Sigmoid colon (tissue), 7 donors: ENCODE results near the gene CPLX4. TPM values are rescaled to one million over a fixed set of nuclear protein-coding genes. Genes with fewer than 3 reads are reported as not detected.

Source experiments
- DNase-seq: peaks from one replicate; pipeline ENCODE4 v3.0.0-alpha.2; 2019
- H3K27ac ChIP-seq, 4 donors: fragments of 200-600 bp; sonication (generic); one replicate each; pipeline ENCODE4 v1.5.1; 2016 to 2019; ENCODE audit warnings: mild to moderate bottlenecking in 1 of 4
- H3K27me3 ChIP-seq, 3 donors: fragments of 200-600 bp; sonication (generic); one replicate each; pipeline ENCODE4 v1.5.1; 2019; ENCODE audit warnings: mild to moderate bottlenecking in 1 of 3
- H3K36me3 ChIP-seq, 4 donors: fragments of 200-600 bp; sonication (generic); one replicate each; pipeline ENCODE4 v1.5.1; 2016 to 2019
- H3K4me1 ChIP-seq, 4 donors: fragments of 200-600 bp; sonication (generic); one replicate each; pipeline ENCODE4 v1.5.1; 2017 to 2019
- H3K4me3 ChIP-seq, 4 donors: fragments of 200-600 bp; sonication (generic); one replicate each; pipeline ENCODE4 v1.5.1; 2017 to 2019; ENCODE audit warnings: mild to moderate bottlenecking in 2 of 4, moderate library complexity in 1 of 4
- H3K9me3 ChIP-seq, 4 donors: fragments of 200-600 bp in 3 of 4; sonication (generic) in 3 of 4; one replicate each; pipeline versions ENCODE4 v1.5.1 to v1.6.1; 2013 to 2019
- EP300 ChIP-seq, 4 donors: sonication (generic); formaldehyde crosslinking; IDR thresholded peaks; one replicate each; pipeline ENCODE4 v1.6.1; 2017; ENCODE audit warnings: antibody characterized with exemption in 4 of 4
- POLR2A ChIP-seq, 2 donors: fragments of 450-650 bp; IDR thresholded peaks; one replicate each; pipeline ENCODE4 v1.6.1; 2016; ENCODE audit warnings: antibody characterized with exemption in 2 of 2, mild to moderate bottlenecking in 2 of 2, moderate library complexity in 2 of 2
- POLR2AphosphoS5 ChIP-seq, 4 donors: sonication (generic); formaldehyde crosslinking; IDR thresholded peaks; one replicate each; pipeline ENCODE4 v1.6.1; 2017; ENCODE audit warnings: antibody characterized with exemption in 4 of 4
- WGBS, 2 donors: extraction: QIAGEN DNeasy Blood & Tissue Kit; methylation state at CpG; one replicate each; pipeline ENCODE4 v1.1.7; 2013; 5-methylcytosine and 5-hydroxymethylcytosine counted together
- intact Hi-C: fragments of 100-400 bp; cut with DNase I; formaldehyde crosslinking; loops from one replicate; pipeline ENCODE4 v1.15.1; 2023
- polyA plus RNA-seq, 3 donors: library from polyadenylated mRNA; stranded (reverse); fragments of 200-250 nt; gene quantifications; one replicate each; pipeline ENCODE4 v1.2.3, GENCODE V29; 2013
- total RNA-seq, 4 donors: library from RNA; depleted of rRNA; stranded (reverse); fragments of >200 nt; gene quantifications; one replicate each; pipeline ENCODE4 v1.1.0, GENCODE V29; 2016
- TF ChIP-seq, protein P1 (sequence below), 4 experiments: fragments of 450-650 bp in 3 of 4; fragments of 200-600 bp in 1 of 4; IDR thresholded peaks; one replicate each; pipeline ENCODE4 v1.5.1; 2016 to 2019; ENCODE audit warnings: antibody characterized with exemption in 4 of 4, mild to moderate bottlenecking in 3 of 4, moderate library complexity in 2 of 4
- donor health status: healthy with polysubstance abuse.
- donor health status: Bipolar disorder and iron deficiency.
- donor health status: healthy.

The CPLX4 gene
- total and polyA plus RNA-seq, 7 donors = 0.33 TPM; not detected in 6

DNA sequence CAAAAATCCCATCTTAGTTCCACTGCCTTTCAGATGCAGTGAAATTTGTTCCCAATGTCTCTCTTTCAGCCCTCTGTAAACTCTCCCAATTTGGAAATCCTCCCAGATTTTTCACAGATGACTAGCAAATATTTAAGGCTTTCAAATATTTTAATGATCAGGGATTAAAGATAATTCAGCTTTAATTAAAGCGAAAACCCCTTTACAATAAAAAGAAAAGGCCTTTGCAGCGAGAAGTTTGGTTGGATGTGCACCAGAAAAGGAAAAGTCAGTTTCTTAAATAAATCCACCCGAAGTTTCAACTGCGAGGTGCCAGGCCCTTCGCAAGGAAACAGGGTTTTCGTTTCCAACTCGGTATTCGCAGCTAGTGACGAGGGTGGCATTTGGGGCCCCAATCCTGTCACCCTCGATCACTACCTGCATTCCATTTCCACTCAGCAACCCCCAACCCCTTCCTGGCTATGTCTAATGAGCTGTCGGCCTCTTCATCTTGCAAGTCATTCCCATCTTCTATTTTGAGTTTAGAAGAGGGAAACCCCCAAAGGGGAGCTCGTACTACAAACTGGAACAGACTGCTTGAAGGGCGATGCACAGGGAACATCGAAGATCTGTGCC, 46.7 kb downstream of the CPLX4 start:
- TF ChIP-seq, protein P1, sequence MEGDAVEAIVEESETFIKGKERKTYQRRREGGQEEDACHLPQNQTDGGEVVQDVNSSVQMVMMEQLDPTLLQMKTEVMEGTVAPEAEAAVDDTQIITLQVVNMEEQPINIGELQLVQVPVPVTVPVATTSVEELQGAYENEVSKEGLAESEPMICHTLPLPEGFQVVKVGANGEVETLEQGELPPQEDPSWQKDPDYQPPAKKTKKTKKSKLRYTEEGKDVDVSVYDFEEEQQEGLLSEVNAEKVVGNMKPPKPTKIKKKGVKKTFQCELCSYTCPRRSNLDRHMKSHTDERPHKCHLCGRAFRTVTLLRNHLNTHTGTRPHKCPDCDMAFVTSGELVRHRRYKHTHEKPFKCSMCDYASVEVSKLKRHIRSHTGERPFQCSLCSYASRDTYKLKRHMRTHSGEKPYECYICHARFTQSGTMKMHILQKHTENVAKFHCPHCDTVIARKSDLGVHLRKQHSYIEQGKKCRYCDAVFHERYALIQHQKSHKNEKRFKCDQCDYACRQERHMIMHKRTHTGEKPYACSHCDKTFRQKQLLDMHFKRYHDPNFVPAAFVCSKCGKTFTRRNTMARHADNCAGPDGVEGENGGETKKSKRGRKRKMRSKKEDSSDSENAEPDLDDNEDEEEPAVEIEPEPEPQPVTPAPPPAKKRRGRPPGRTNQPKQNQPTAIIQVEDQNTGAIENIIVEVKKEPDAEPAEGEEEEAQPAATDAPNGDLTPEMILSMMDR (IDR thresholded peaks at IDR 0.05) = no peak
- TF ChIP-seq EP300 (IDR thresholded peaks at IDR 0.05) (no peak), POLR2AphosphoS5 (IDR thresholded peaks at IDR 0.05) (no peak), POLR2A (IDR thresholded peaks at IDR 0.05) (no peak)
- H3K4me3 ChIP-seq = peak overlapping the region in 2 of 4 donors; percentile 31 to 32
- intact Hi-C loops = no loop called here
- WGBS, 2 donors = 14 to 29% methylated on average over 14 of the region's 14 CpGs
- peaks cover 0 to 47% (median 42%) of the 10 kb centered on the region in 4 donors for H3K4me1 ChIP-seq
- H3K27ac ChIP-seq = no peak overlapping the region
- no peaks in the 10 kb centered on the region for H3K9me3 ChIP-seq
- H3K27me3 ChIP-seq = peaks cover 68 to 100% (median 81%) of the 10 kb centered on the region in 3 donors
- no peaks in the 10 kb centered on the region for H3K36me3 ChIP-seq
- DNase-seq = no peak

DNA sequence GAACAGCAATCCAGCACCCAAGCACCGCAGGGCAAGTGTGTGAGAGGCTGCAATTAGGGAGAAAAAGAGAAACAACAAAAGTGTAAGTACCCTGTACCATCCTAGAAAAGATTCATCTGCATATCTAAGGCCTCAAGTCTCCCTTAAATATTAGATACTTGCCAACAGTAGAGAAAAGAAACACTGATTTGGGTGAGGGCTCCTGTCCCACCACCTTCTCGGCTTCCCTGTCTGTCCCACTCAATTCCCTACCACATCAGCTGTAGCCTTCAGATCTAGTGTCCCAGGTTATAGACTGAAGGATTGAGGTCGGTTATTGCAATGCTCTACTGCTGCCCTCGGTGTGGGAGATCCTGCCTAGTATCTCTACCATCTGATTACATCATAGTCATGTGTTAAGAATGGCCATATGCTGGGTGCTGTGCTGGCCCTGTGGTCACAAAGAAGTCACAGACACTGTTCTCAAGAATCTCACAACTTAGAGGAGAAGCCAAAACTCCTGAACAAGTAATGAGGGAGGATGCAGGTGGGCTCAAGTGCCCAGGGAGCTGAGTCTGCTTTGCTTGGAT, 47.7 kb downstream of the CPLX4 start:
- DNase-seq = no peak
- WGBS, 2 donors = 18 to 21% methylated on average over 4 of the region's 4 CpGs
- H3K4me1 ChIP-seq = peaks cover 0 to 47% (median 42%) of the 10 kb centered on the region in 4 donors
- no peaks in the 10 kb centered on the region for H3K9me3 ChIP-seq
- H3K4me3 ChIP-seq = no peak overlapping the region
- H3K27ac ChIP-seq = no peak overlapping the region
- intact Hi-C loops = no loop called here
- TF ChIP-seq, protein P1 (IDR thresholded peaks at IDR 0.05) = no peak
- TF ChIP-seq EP300 (IDR thresholded peaks at IDR 0.05) (no peak), POLR2AphosphoS5 (IDR thresholded peaks at IDR 0.05) (no peak), POLR2A (IDR thresholded peaks at IDR 0.05) (no peak)
- peaks cover 68 to 100% (median 89%) of the 10 kb centered on the region in 3 donors for H3K27me3 ChIP-seq
- H3K36me3 ChIP-seq = no peaks in the 10 kb centered on the region

DNA sequence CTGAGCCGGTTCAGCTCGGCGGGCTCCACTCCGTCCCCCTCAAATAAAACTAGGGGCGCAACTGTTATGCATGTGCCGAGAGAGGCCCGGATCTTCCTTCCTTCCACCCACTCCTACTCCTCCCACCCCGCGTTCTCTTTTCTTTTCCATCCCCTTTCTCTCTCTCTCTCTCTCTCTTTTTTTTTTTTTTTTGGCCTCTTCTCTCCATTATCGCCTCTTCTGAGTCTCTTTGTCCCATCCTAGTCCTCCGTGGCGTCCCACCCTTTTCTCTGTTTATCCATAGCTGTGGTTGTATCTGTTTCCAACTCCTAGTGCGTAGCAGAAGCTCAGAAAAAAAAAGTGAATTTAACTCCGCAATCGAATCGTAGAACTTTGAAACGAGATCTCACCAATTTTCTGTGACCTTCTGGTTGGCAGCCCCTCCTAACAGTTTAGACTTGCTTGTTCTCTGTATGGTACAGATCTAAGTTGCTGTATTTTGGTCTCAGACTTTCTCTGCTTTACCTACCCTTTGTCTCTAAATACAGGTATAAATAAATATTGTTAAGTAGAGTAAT, 48.8 kb downstream of the CPLX4 start:
- peaks cover 74 to 100% (median 98%) of the 10 kb centered on the region in 3 donors for H3K27me3 ChIP-seq
- H3K4me3 ChIP-seq = peak overlapping the region in 2 of 4 donors; percentile 20 to 29
- DNase-seq = no peak
- peaks cover 0 to 55% (median 47%) of the 10 kb centered on the region in 4 donors for H3K4me1 ChIP-seq
- 5% methylated on average over 17 of the region's 17 CpGs for WGBS, 2 donors
- intact Hi-C loops = no loop called here
- no peak for TF ChIP-seq POLR2A (IDR thresholded peaks at IDR 0.05)
- no peak for TF ChIP-seq EP300 (IDR thresholded peaks at IDR 0.05)
- TF ChIP-seq, protein P1 (IDR thresholded peaks at IDR 0.05) = no peak
- TF ChIP-seq POLR2AphosphoS5 (IDR thresholded peaks at IDR 0.05) = no peak
- no peaks in the 10 kb centered on the region for H3K9me3 ChIP-seq
- no peaks in the 10 kb centered on the region for H3K36me3 ChIP-seq
- no peak overlapping the region for H3K27ac ChIP-seq

DNA sequence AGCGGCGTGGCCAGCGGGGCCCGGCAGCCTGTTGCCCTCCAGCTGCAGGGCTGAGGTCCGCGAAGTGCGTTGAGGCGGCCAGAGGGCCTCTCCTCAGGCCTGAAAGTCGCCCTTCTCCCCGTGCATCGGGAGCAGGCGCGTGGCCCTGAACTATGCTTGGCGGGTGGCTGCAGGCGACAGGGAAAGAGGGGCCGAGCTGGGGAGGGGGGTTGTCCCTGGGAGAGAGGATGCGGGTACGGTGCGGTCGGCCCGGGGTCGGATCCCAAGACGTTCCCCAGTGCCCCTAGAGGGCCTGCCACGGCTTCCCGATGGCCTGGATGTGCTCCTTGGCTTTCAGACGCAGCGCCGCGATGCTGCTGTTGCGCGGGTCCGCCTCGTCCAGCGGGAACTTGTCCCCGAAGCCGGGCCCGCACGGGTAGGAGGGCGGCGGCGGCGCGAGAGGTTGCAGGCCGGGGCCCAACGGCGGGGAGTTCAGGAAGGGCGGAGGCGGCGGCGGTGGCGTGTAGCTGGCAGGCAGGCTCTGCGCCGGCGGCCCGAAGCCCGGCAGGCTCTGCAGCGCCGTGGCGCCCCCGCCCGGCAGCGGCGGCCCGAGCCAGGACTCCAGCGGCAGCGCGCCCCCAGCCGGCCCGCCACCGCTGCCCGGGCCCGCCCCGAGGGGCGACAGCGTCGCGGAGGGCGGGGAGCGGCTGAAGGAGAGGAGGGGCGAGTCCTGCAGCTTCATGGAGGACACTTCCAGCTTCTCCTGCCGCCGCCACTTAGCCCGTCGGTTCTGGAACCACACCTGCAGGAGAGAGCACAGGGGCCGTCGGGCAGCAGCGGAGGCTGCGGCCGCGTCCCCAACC, 49.5 kb downstream of the CPLX4 start:
- DNase-seq = no peak
- Histone ChIP-seq H3K9me3 (no peaks in the 10 kb centered on the region), H3K27me3 (peaks cover 72 to 100% (median 98%) of the 10 kb centered on the region in 3 donors), H3K36me3 (no peaks in the 10 kb centered on the region), H3K4me1 (peaks cover 0 to 52% (median 45%) of the 10 kb centered on the region in 4 donors), H3K4me3 (peak overlapping the region in 2 of 4 donors; percentile 20 to 29), H3K27ac (no peak overlapping the region)
- intact Hi-C loops = no loop called here
- TF ChIP-seq POLR2AphosphoS5 (IDR thresholded peaks at IDR 0.05) (no peak), POLR2A (IDR thresholded peaks at IDR 0.05) (no peak), EP300 (IDR thresholded peaks at IDR 0.05) (no peak)
- TF ChIP-seq, protein P1 (IDR thresholded peaks at IDR 0.05) = no peak
- 2 to 3% methylated on average over 90 of the region's 90 CpGs for WGBS, 2 donors
